Astrocyte (in vitro differentiated cells and primary cell): ENCODE results near the gene POU3F2. TPM values are rescaled to one million over a fixed set of nuclear protein-coding genes. Genes with fewer than 3 reads are reported as not detected.
A peak's percentile ranks its signal among the peaks of the same experiment; 100 is the strongest.

ENCODE experiments used
- DNase-seq: peaks from one replicate; pipeline ENCODE4 v3.0.0-alpha.2; 2010; ENCODE audit warnings: low read depth
- FAIRE-seq: peaks from 2 replicates; lab custom pipeline; 2011; peaks lifted over from hg19 to GRCh38; lab: Jason Lieb, UNC
- H2AFZ ChIP-seq: 2 replicates; pipeline ENCODE4 v1.6.0; 2012; ENCODE audit warnings: low read depth, low read length, inconsistent platforms
- H3K27ac ChIP-seq: 2 replicates; pipeline ENCODE4 v1.5.1; 2011; ENCODE audit warnings: low read depth, low read length, inconsistent platforms
- H3K27me3 ChIP-seq: 2 replicates; pipeline ENCODE4 v1.6.0; 2011; ENCODE audit warnings: low read length, inconsistent platforms; ENCODE audit not compliant: insufficient read depth
- H3K36me3 ChIP-seq: 2 replicates; pipeline ENCODE4 v1.5.1; 2011; ENCODE audit warnings: low read length, inconsistent platforms; ENCODE audit not compliant: insufficient read depth
- H3K4me1 ChIP-seq: 2 replicates; pipeline ENCODE4 v1.5.1; 2011; ENCODE audit warnings: low read length, inconsistent platforms; ENCODE audit not compliant: insufficient read depth
- H3K4me2 ChIP-seq: 2 replicates; pipeline ENCODE4 v1.6.0; 2012; ENCODE audit warnings: low read length, inconsistent platforms
- H3K4me3 ChIP-seq: 2 replicates; pipeline ENCODE4 v1.5.1; 2011; ENCODE audit warnings: low read depth, mild to moderate bottlenecking, low read length, inconsistent platforms; ENCODE audit not compliant: insufficient read depth
- H3K79me2 ChIP-seq: 2 replicates; pipeline ENCODE4 v1.6.0; 2012; ENCODE audit warnings: mild to moderate bottlenecking, low read length, inconsistent platforms; ENCODE audit not compliant: insufficient read depth
- H3K9ac ChIP-seq: 2 replicates; pipeline ENCODE4 v1.6.0; 2012; ENCODE audit warnings: mild to moderate bottlenecking, low read length, inconsistent platforms
- H3K9me3 ChIP-seq: 2 replicates; pipeline ENCODE4 v1.5.1; 2012; ENCODE audit warnings: low read depth, mild to moderate bottlenecking, low read length, inconsistent platforms; ENCODE audit not compliant: insufficient read depth
- H4K20me1 ChIP-seq: 2 replicates; pipeline ENCODE4 v1.6.0; 2012; ENCODE audit warnings: low read length, inconsistent platforms; ENCODE audit not compliant: insufficient read depth
- H3K27ac Mint-ChIP-seq: one replicate; pipeline ENCODE4 v1.8.0; 2021; ENCODE audit warnings: mild to moderate bottlenecking, mixed read lengths; ENCODE audit not compliant: unreplicated experiment
- H3K27me3 Mint-ChIP-seq: one replicate; pipeline ENCODE4 v1.8.0; 2021; ENCODE audit warnings: low read depth, mixed read lengths; ENCODE audit not compliant: unreplicated experiment
- H3K36me3 Mint-ChIP-seq: one replicate; pipeline ENCODE4 v1.8.0; 2021; ENCODE audit warnings: low read depth, mixed read lengths; ENCODE audit not compliant: unreplicated experiment
- H3K4me1 Mint-ChIP-seq: one replicate; pipeline ENCODE4 v1.8.0; 2021; ENCODE audit warnings: low read depth, mixed read lengths; ENCODE audit not compliant: unreplicated experiment
- H3K4me3 Mint-ChIP-seq: one replicate; pipeline ENCODE4 v1.8.0; 2021; ENCODE audit warnings: mild to moderate bottlenecking, moderate library complexity, mixed read lengths; ENCODE audit not compliant: unreplicated experiment
- H3K9me3 Mint-ChIP-seq: one replicate; pipeline ENCODE4 v1.8.0; 2021; ENCODE audit warnings: mild to moderate bottlenecking, mixed read lengths; ENCODE audit not compliant: unreplicated experiment
- EZH2 ChIP-seq: IDR thresholded peaks from 2 replicates; pipeline ENCODE4 v1.6.1; 2012; ENCODE audit warnings: mild to moderate bottlenecking, low read length, inconsistent platforms; ENCODE audit not compliant: insufficient read depth
- total RNA-seq: library from RNA; stranded (reverse); gene quantifications from 2 replicates; pipeline ENCODE4 v1.2.1, GENCODE V29; 2021
- TF ChIP-seq, protein P1 (sequence below): IDR thresholded peaks from 2 replicates; pipeline ENCODE4 v1.5.1; 2011; ENCODE audit warnings: low read depth, mild to moderate bottlenecking, inconsistent platforms, low read length, moderate library complexity; ENCODE audit not compliant: insufficient read depth

Gene POU3F2
- total RNA-seq, 1 donor from 2014 or later = 2.1 TPM

DNA sequence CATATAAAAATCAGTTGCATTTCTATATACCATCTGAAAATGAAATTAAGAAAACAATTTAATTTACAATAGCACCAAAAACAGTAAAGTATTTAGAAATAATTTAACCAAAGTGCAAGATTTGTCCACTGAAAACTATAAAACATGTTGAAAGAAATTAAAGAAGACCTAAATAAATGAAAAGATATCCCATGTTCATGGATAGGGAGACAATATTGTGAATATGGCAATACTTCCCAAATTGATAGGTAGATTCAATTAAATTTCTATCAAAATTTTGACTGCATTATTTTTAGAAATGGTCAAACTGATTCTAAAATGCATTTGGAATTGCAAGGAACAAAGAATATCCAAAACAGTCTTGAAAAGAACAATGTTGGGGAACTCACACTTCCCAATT lies 17.6 kb upstream of the POU3F2 start:
- no peak overlapping the region for H3K9ac ChIP-seq
- H3K27me3 ChIP-seq = no peaks in the 10 kb centered on the region
- no peak overlapping the region for H3K27ac ChIP-seq
- H4K20me1 ChIP-seq = no peaks in the 10 kb centered on the region
- TF ChIP-seq, protein P1, sequence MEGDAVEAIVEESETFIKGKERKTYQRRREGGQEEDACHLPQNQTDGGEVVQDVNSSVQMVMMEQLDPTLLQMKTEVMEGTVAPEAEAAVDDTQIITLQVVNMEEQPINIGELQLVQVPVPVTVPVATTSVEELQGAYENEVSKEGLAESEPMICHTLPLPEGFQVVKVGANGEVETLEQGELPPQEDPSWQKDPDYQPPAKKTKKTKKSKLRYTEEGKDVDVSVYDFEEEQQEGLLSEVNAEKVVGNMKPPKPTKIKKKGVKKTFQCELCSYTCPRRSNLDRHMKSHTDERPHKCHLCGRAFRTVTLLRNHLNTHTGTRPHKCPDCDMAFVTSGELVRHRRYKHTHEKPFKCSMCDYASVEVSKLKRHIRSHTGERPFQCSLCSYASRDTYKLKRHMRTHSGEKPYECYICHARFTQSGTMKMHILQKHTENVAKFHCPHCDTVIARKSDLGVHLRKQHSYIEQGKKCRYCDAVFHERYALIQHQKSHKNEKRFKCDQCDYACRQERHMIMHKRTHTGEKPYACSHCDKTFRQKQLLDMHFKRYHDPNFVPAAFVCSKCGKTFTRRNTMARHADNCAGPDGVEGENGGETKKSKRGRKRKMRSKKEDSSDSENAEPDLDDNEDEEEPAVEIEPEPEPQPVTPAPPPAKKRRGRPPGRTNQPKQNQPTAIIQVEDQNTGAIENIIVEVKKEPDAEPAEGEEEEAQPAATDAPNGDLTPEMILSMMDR = no peak
- no peak for TF ChIP-seq EZH2
- Mint-ChIP-seq H3K4me3 (no peak overlapping the region), H3K4me1 (no peaks in the 10 kb centered on the region), H3K27ac (no peak overlapping the region), H3K36me3 (no peaks in the 10 kb centered on the region), H3K9me3 (no peaks in the 10 kb centered on the region), H3K27me3 (peaks cover 18% of the 10 kb centered on the region)
- no peaks in the 10 kb centered on the region for H3K9me3 ChIP-seq
- DNase-seq = no peak
- FAIRE-seq = no peak
- H2AFZ ChIP-seq = no peak overlapping the region
- no peak overlapping the region for H3K4me2 ChIP-seq
- no peak overlapping the region for H3K4me3 ChIP-seq
- no peaks in the 10 kb centered on the region for H3K4me1 ChIP-seq
- no peaks in the 10 kb centered on the region for H3K79me2 ChIP-seq
- H3K36me3 ChIP-seq = no peaks in the 10 kb centered on the region

DNA sequence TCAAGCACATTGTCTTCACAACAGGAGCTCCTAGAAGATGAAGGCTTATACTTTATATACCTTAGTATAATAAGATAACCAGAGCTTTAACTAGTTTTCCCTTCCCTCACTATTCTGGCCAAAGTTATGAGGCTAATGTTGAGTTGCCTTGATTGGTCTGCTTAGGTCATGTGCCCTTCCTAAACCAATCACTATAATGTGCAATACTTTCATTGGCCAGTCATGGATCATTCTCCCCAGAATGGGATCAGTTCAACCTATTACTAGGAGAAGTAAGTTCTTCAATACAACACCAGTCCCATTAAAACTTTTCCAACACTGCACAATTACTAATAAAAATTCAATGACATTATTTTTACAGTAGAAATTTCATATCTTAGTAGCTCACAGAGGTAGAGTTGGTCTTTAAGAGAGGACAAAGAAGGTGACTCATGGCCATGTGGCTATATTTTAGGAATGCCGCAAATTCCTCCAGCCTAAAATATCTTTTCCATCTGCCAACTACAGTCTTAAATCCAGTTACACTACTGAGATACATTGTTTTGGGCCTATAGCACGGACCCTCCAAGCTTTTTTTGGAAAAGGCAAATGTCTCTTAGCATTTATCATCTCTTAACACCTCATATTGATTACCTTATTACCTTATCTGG lies 12.5 kb upstream of the POU3F2 start:
- Mint-ChIP-seq H3K4me3 (no peak overlapping the region), H3K27me3 (peaks cover 52% of the 10 kb centered on the region), H3K27ac (no peak overlapping the region), H3K9me3 (no peaks in the 10 kb centered on the region), H3K4me1 (peaks cover 16% of the 10 kb centered on the region), H3K36me3 (no peaks in the 10 kb centered on the region)
- TF ChIP-seq, protein P1 = no peak
- TF ChIP-seq EZH2 = no peak
- Histone ChIP-seq H3K4me2 (peak overlapping the region; percentile 12), H3K36me3 (no peaks in the 10 kb centered on the region), H3K27ac (no peak overlapping the region), H3K79me2 (no peaks in the 10 kb centered on the region), H3K9me3 (no peaks in the 10 kb centered on the region), H3K9ac (no peak overlapping the region), H3K4me3 (no peak overlapping the region), H3K4me1 (peaks cover 8% of the 10 kb centered on the region), H4K20me1 (no peaks in the 10 kb centered on the region), H3K27me3 (peaks cover 35% of the 10 kb centered on the region), H2AFZ (no peak overlapping the region)
- DNase-seq (peak; percentile 59), FAIRE-seq (no peak)

DNA sequence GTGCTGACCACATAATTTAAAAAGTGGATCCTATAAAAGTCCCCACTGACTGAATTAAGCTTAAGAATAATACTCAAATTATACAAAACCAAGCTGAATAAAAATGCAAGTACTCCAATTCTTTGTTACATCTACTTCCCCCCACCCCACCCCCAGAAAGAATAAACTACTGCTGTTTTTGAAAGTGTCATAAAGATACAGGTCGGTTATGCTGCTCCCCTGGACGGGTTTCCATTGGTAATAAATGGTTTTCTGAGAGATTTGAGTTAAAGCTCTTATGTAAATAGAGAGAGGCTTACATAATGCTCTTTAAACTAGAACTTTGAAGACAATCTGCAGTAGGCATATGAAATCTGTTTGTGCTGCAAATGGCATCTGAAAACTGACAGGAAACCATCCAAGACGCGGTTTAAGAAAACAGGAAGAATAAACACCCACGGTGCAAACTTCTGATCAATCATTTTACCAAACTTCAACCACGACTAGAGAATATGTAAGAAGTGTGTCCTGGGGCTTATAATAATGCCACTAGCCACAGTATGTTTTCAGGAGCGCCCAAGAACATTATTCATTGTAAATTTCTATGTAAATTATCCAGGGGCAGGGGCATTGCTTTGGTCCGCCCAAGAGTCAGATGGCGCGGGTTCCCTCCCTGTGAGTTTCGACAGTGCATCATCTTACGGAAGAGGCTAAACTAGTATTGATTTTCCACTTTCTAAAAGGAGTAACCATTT lies 10.8 kb upstream of the POU3F2 start:
- H3K4me2 ChIP-seq = peak overlapping the region; percentile 91
- no peak overlapping the region for H3K27ac ChIP-seq
- peak overlapping the region; percentile 58 for H3K4me3 ChIP-seq
- H3K79me2 ChIP-seq = no peaks in the 10 kb centered on the region
- no peak for FAIRE-seq
- H3K27me3 ChIP-seq = peaks cover 51% of the 10 kb centered on the region
- peaks cover 3% of the 10 kb centered on the region for H3K9me3 Mint-ChIP-seq
- no peaks in the 10 kb centered on the region for H3K36me3 Mint-ChIP-seq
- H3K4me3 Mint-ChIP-seq = peak overlapping the region; percentile 86
- peaks cover 19% of the 10 kb centered on the region for H3K4me1 Mint-ChIP-seq
- H3K4me1 ChIP-seq = peaks cover 12% of the 10 kb centered on the region
- peak overlapping the region; percentile 86 for H2AFZ ChIP-seq
- no peaks in the 10 kb centered on the region for H4K20me1 ChIP-seq
- H3K27ac Mint-ChIP-seq = no peak overlapping the region
- no peaks in the 10 kb centered on the region for H3K9me3 ChIP-seq
- peaks cover 62% of the 10 kb centered on the region for H3K27me3 Mint-ChIP-seq
- no peak for TF ChIP-seq EZH2
- TF ChIP-seq, protein P1 = no peak
- H3K9ac ChIP-seq = peak overlapping the region; percentile 33
- H3K36me3 ChIP-seq = no peaks in the 10 kb centered on the region
- no peak for DNase-seq
